Measurements from ENCODE around the gene OPTC.

Gene OPTC

GRCh38 chr1:203455706-203456105, 38.2 kb upstream of the OPTC start:
- no peak for TF ChIP-seq FOXM1 (IDR thresholded peaks at IDR 0.05; ENCODE audit: borderline replicate concordance, low read depth)
- TF ChIP-seq TCF12 (IDR thresholded peaks at IDR 0.05; ENCODE audit: low read depth) = no peak
- no peak for TF ChIP-seq CREB1 (IDR thresholded peaks at IDR 0.05; ENCODE audit: low read depth)
- TF ChIP-seq EP300 (IDR thresholded peaks at IDR 0.05; ENCODE audit: borderline replicate concordance) = no peak
- no peak for TF ChIP-seq ZBTB7A (IDR thresholded peaks at IDR 0.05; ENCODE audit: low read depth)
- no peak for TF ChIP-seq TEAD4 (IDR thresholded peaks at IDR 0.05)
- no peak for TF ChIP-seq NFIC (IDR thresholded peaks at IDR 0.05)

- TF ChIP-seq MAX (IDR thresholded peaks at IDR 0.05) = no peak
- no peak for TF ChIP-seq CREB1 (IDR thresholded peaks at IDR 0.05; ENCODE audit: low read depth)
- TF ChIP-seq TAF1 (IDR thresholded peaks at IDR 0.05; ENCODE audit: low read depth) = no peak
- no peak for TF ChIP-seq CEBPB (IDR thresholded peaks at IDR 0.05)
- TF ChIP-seq ZBTB7A (IDR thresholded peaks at IDR 0.05; ENCODE audit: low read depth) = no peak
- no peak for TF ChIP-seq TCF12 (IDR thresholded peaks at IDR 0.05; ENCODE audit: low read depth)
- no peak for TF ChIP-seq RAD21 (IDR thresholded peaks at IDR 0.05; ENCODE audit: low read depth)
- TF ChIP-seq USF1 (IDR thresholded peaks at IDR 0.05) = no peak
- TF ChIP-seq REST (IDR thresholded peaks at IDR 0.05; ENCODE audit: low read depth) = no peak
- no peak for TF ChIP-seq NFIC (IDR thresholded peaks at IDR 0.05)
- TF ChIP-seq TEAD4 (IDR thresholded peaks at IDR 0.05) = no peak
- TF ChIP-seq EGR1 (IDR thresholded peaks at IDR 0.05) = no peak
These were observed 37.4 kb upstream of the OPTC start for GRCh38 chr1:203456577-203456976.

GRCh38 chr1:203458078-203458477, 35.9 kb upstream of the OPTC start:
- TF ChIP-seq ZBTB7A (IDR thresholded peaks at IDR 0.05; ENCODE audit: low read depth) (no peak), TAF1 (IDR thresholded peaks at IDR 0.05; ENCODE audit: low read depth) (no peak), CEBPB (IDR thresholded peaks at IDR 0.05) (no peak), TCF12 (IDR thresholded peaks at IDR 0.05; ENCODE audit: low read depth) (no peak), RAD21 (IDR thresholded peaks at IDR 0.05; ENCODE audit: low read depth) (no peak)

- TF ChIP-seq YY1 (IDR thresholded peaks at IDR 0.05; ENCODE audit: low read depth) = no peak
- no peak for TF ChIP-seq REST (IDR thresholded peaks at IDR 0.05; ENCODE audit: low read depth)
These were observed 34.2 kb upstream of the OPTC start for GRCh38 chr1:203459671-203460201.

- TF ChIP-seq TCF12 (IDR thresholded peaks at IDR 0.05; ENCODE audit: low read depth) = no peak
- TF ChIP-seq ZBTB7A (IDR thresholded peaks at IDR 0.05; ENCODE audit: low read depth) = no peak
- no peak for TF ChIP-seq RAD21 (IDR thresholded peaks at IDR 0.05; ENCODE audit: low read depth)
- no peak for TF ChIP-seq CREB1 (IDR thresholded peaks at IDR 0.05; ENCODE audit: low read depth)
- TF ChIP-seq CEBPB (IDR thresholded peaks at IDR 0.05) = no peak
- TF ChIP-seq NFIC (IDR thresholded peaks at IDR 0.05) = no peak
- no peak for TF ChIP-seq MAX (IDR thresholded peaks at IDR 0.05)
- no peak for TF ChIP-seq FOXM1 (IDR thresholded peaks at IDR 0.05; ENCODE audit: borderline replicate concordance, low read depth)
- TF ChIP-seq EP300 (IDR thresholded peaks at IDR 0.05; ENCODE audit: borderline replicate concordance) = no peak
- TF ChIP-seq EGR1 (IDR thresholded peaks at IDR 0.05) = no peak
These were observed 32.2 kb upstream of the OPTC start for GRCh38 chr1:203461717-203462116.

GRCh38 chr1:203462143-203462542, 31.8 kb upstream of the OPTC start:
- TF ChIP-seq FOXM1 (IDR thresholded peaks at IDR 0.05; ENCODE audit: borderline replicate concordance, low read depth) (no peak), TAF1 (IDR thresholded peaks at IDR 0.05; ENCODE audit: low read depth) (no peak), EGR1 (IDR thresholded peaks at IDR 0.05) (no peak), REST (IDR thresholded peaks at IDR 0.05; ENCODE audit: low read depth) (no peak), YY1 (IDR thresholded peaks at IDR 0.05; ENCODE audit: low read depth) (no peak), RAD21 (IDR thresholded peaks at IDR 0.05; ENCODE audit: low read depth) (no peak), MAX (IDR thresholded peaks at IDR 0.05) (no peak), USF1 (IDR thresholded peaks at IDR 0.05) (no peak), CREB1 (IDR thresholded peaks at IDR 0.05; ENCODE audit: low read depth) (no peak), TCF12 (IDR thresholded peaks at IDR 0.05; ENCODE audit: low read depth) (no peak), EP300 (IDR thresholded peaks at IDR 0.05; ENCODE audit: borderline replicate concordance) (no peak), TEAD4 (IDR thresholded peaks at IDR 0.05) (no peak), CEBPB (IDR thresholded peaks at IDR 0.05) (no peak), ZBTB7A (IDR thresholded peaks at IDR 0.05; ENCODE audit: low read depth) (no peak), NFIC (IDR thresholded peaks at IDR 0.05) (no peak)
